ENCODE results near the gene SPRR4. TPM values are rescaled to one million over a fixed set of nuclear protein-coding genes. Genes with fewer than 3 reads are reported as not detected.

SPRR4 gene, protein sequence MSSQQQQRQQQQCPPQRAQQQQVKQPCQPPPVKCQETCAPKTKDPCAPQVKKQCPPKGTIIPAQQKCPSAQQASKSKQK
- total RNA-seq (not detected), polyA plus RNA-seq (not detected)
- long read RNA-seq, donor 1 = 0 reads
- long read RNA-seq, donor 2 = 0 reads
- long read RNA-seq, donor 3 = 0 reads

DNA sequence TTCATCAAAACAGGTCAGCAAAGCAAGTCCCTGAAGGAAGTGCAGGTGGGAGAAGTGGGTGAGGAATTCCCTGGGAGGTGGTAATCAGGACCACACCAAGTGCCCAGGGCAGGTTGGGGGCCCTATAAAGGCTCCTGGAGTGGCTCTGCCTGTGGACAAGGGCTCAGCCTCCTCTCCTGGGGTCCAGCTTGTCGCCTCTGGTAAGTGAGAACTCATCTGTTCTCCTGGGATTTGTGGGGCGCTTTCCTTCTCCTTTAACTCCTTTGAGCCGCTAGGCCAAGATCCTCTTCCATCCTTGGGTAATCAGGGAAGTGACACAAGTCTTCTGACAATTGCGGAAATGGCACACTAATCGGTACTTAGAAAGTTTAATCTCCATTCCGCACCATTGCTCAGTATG is at the start of gene SPRR4:
Gene SPRR4, plus strand, starts transcription at position 154 of the 400 bp plus-strand sequence. CDS start 1,243 bp downstream, outside the sequence.
- WGBS, 3 donors = 87 to 94% (median 93%) methylated on average over 6 of the region's 6 CpGs
- no peak for DNase-seq
- intact Hi-C loops (cut with DNase I) = no loop called here
- no peaks in the 10 kb centered on the region for H3K36me3 ChIP-seq
- no peaks in the 10 kb centered on the region for H3K27me3 ChIP-seq
- no peaks in the 10 kb centered on the region for H3K9me3 ChIP-seq
- TF ChIP-seq POLR2A (IDR thresholded peaks at IDR 0.05) (no peak), EP300 (IDR thresholded peaks at IDR 0.05) (no peak)
- TF ChIP-seq, protein P1, sequence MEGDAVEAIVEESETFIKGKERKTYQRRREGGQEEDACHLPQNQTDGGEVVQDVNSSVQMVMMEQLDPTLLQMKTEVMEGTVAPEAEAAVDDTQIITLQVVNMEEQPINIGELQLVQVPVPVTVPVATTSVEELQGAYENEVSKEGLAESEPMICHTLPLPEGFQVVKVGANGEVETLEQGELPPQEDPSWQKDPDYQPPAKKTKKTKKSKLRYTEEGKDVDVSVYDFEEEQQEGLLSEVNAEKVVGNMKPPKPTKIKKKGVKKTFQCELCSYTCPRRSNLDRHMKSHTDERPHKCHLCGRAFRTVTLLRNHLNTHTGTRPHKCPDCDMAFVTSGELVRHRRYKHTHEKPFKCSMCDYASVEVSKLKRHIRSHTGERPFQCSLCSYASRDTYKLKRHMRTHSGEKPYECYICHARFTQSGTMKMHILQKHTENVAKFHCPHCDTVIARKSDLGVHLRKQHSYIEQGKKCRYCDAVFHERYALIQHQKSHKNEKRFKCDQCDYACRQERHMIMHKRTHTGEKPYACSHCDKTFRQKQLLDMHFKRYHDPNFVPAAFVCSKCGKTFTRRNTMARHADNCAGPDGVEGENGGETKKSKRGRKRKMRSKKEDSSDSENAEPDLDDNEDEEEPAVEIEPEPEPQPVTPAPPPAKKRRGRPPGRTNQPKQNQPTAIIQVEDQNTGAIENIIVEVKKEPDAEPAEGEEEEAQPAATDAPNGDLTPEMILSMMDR (IDR thresholded peaks at IDR 0.05) = no peak
- H3K4me3 ChIP-seq = no peak within 1 kb of the TSS
- no peaks in the 10 kb centered on the region for H3K4me1 ChIP-seq (ENCODE audit: insufficient read depth)
- H3K27ac ChIP-seq = no peak within 1 kb of the TSS

DNA sequence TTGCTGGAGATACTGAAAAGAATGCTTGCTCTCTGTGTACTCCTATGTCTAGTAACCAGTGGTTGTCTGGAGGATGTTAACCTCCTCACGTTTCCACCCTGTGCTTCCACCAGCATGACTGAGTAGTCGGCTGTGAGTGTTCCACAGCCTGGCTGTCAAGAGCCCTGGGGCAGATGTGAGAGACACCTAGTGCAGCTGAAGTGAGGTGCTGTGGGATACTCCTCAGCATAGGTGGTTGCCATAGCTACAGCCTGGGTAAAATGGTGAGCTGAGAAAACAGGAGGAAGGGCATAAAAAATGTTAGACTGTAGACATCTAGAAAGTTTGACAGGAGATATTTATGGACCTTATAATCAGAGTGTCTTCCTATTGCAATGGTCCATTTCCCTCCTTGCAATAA is 46.3 kb upstream of the SPRR4 start:
- no peak for DNase-seq
- intact Hi-C loops (cut with DNase I) = loop anchor here in 1 of 4 donors (5.0 kb wide), 1 partner anchor 298 kb away; no protein-coding TSS in a partner anchor
- no peaks in the 10 kb centered on the region for H3K36me3 ChIP-seq
- WGBS, 3 donors = 47 to 61% (median 57%) methylated on average over 2 of the region's 2 CpGs
- H3K9me3 ChIP-seq = no peaks in the 10 kb centered on the region
- H3K27ac ChIP-seq = no peak overlapping the region
- H3K4me3 ChIP-seq = no peak overlapping the region
- H3K4me1 ChIP-seq (ENCODE audit: insufficient read depth) = no peaks in the 10 kb centered on the region
- H3K27me3 ChIP-seq = no peaks in the 10 kb centered on the region
- TF ChIP-seq, protein P1 (IDR thresholded peaks at IDR 0.05) = no peak
- no peak for TF ChIP-seq EP300 (IDR thresholded peaks at IDR 0.05)
- TF ChIP-seq POLR2A (IDR thresholded peaks at IDR 0.05) = no peak

DNA sequence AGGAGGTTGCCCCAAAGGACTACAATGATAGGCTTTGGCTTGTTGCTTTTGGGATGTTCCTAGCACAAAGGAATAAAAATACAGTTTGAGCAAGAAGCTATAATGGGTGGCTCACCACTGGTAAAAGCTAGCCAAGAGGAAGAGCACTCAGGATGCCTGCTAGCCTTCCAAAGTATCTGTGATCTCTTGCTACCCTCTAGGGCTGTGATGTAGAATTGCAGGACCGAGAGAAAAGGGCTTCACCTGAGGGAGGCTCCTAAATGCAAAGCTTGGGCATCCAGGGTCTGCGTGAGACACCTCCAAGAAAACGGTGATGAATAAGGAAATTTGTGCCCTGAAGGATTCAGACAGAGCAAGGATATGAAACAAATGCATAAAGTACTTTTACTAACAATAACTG is 44.4 kb upstream of the SPRR4 start:
- Histone ChIP-seq H3K27me3 (no peaks in the 10 kb centered on the region), H3K4me1 (ENCODE audit: insufficient read depth) (no peaks in the 10 kb centered on the region), H3K4me3 (no peak overlapping the region), H3K36me3 (no peaks in the 10 kb centered on the region), H3K9me3 (no peaks in the 10 kb centered on the region), H3K27ac (no peak overlapping the region)
- TF ChIP-seq EP300 (IDR thresholded peaks at IDR 0.05) (no peak), POLR2A (IDR thresholded peaks at IDR 0.05) (no peak)
- TF ChIP-seq, protein P1 (IDR thresholded peaks at IDR 0.05) = no peak
- 74 to 87% (median 85%) methylated on average over 3 of the region's 3 CpGs for WGBS, 3 donors
- intact Hi-C loops (cut with DNase I) = no loop called here
- DNase-seq = no peak

DNA sequence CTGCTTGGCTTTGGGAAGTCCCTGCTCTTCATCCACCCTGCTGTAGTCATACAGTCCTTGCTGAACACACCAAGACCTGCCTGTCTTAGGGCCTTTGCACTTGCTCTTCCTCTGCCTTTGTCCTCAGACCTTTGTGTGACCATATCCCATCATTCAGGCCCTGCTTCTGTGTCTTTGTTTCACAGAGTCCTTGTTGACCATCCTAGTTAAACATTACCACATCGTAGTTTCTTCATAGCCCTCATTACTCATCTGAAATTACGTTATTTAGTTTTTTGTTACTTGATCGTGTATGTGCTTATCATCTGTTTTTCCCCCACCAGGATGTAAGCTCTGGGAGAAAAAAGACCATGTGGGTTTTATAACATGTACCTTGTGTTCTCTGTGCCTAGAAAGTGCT is 41.8 kb upstream of the SPRR4 start:
- DNase-seq = no peak
- TF ChIP-seq EP300 (IDR thresholded peaks at IDR 0.05) = no peak
- TF ChIP-seq, protein P1 (IDR thresholded peaks at IDR 0.05) = no peak
- TF ChIP-seq POLR2A (IDR thresholded peaks at IDR 0.05) = no peak
- intact Hi-C loops (cut with DNase I) = no loop called here
- 87 to 91% (median 91%) methylated on average over 3 of the region's 3 CpGs for WGBS, 3 donors
- Histone ChIP-seq H3K27me3 (no peaks in the 10 kb centered on the region), H3K36me3 (no peaks in the 10 kb centered on the region), H3K4me3 (no peak overlapping the region), H3K27ac (no peak overlapping the region), H3K4me1 (ENCODE audit: insufficient read depth) (no peaks in the 10 kb centered on the region), H3K9me3 (no peaks in the 10 kb centered on the region)

Data from ovary (tissue), 10 donors.